GM18526 (cell line): Measurements from ENCODE around the gene DNAH8.

Experiments
- POLR2A ChIP-seq: IDR thresholded peaks from 3 replicates; pipeline ENCODE4 v1.6.1; 2011; ENCODE audit not compliant: insufficient read length; ENCODE audit errors: extremely low read depth

DNAH8 gene

DNA sequence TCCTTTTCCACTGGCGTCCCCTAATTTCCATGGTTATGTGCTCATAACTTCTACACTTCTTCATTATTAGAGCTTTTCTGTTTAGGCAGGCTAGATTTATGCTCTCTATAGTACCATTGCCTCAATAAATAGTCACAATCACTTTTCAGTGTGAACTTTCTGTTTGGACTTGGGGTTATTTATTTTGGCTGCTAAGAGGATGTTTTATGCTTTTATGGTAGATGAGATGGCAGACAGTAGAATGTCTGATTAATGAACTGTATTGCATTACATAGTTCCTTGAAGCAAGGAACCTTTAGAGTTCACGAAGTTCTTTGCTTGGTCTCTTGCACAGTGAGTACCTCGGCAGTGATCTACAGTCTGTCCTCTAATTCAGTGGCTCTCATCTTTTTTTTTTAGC is 6.9 kb downstream of the DNAH8 start:
- no peak for TF ChIP-seq POLR2A

DNA sequence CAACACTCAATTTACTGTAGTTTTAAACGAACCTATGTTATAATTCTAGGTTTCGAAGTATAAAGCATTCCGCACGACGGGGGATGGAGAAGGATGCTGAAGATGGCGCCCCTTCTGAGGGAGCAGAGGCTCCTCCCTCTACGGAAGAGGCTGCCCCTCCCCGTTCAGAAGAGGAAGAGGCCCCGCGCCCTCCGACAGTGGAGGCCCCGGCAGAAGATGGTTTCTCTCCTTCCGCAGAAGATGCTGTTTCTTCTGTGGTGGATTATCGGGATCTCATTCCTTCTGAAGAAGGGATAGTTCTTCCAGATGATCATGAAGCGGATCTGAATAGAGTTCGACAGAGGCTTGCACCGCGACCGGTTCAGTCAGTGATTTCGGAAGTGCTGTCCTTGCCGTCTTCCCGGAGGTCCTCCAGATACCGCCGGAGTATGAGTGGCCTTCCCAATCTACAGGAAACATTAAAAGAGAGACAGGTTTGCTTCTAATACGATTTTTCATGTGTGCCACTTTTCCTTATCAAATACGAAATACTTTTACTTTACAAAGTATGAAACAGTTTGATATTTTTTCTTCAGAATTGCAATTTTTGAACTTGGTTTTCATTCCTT is 7.7 kb downstream of the DNAH8 start:
- TF ChIP-seq POLR2A: no peak

DNA sequence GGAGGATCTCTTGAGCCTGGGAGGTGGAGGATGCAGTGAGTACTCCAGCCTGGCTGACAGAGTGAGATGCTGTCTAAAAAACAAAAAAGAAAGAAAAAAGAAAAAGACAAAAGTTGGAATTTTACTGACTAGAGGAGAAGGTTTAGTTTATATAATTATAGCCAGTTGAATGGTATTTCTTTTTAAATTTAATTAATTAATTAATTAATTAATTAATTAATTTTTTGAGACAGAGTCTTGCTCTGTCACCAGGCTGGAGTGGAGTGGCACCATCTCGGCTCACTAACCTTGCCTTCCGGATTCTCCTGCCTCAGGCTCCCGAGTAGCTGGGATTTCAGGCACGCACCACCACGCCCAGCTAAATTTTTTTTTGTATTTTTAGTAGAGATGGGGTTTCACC is 8.7 kb downstream of the DNAH8 start:
- TF ChIP-seq POLR2A: no peak

DNA sequence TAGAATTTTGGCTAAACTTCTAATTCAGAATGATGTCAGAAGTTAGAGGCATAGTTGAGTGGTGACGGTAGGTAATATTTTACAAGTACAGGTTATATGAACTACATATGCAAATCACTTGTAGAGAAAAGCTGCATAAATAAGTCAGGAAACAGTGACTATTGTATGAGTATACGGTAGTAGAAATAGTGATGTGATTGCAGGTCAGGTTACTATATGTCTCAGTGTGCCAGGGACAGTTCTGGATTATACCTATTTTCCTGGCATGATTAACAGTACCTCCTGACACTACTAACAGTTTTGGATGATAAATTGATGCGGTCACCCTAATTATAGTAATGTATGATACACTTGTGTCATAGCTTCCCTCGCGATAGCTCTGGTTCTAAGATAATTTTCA is 9.2 kb downstream of the DNAH8 start:
- TF ChIP-seq POLR2A: no peak

DNA sequence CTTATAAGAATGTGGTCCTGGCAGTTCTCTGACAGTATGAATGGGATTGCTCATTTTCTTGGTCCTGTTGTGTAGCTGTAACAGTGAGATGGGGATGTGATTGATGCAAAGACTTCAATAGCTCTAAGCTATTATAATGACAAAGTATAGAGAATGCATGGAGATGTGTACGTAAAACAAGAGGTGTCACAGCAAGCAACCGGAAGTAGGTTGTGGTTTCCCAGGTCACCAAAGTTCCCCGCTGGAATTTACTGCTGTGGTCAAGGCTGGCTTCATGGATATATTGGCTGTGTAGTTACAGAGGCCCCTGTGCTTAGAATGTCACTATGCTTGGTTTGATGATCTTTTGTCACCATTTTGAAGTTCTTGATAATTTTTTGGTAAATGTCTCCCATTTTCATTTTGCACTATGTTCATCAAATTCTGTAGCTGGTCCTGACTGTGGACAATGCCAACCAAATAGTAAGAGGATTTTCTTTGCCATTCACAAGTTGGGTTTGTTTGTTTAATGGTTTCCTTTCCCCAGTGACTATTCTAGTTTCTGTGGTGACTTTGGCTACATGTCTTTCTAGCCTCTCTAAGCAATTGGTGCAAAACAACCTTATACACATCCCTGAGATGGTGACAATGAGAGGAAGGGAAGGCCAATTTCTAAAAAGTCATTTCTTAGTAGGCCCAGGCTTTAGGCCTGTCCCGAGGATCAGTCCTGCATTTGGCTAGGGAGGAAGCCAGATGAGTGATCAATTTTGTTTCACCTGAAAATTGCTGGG is 10.5 kb downstream of the DNAH8 start:
- no peak for TF ChIP-seq POLR2A

DNA sequence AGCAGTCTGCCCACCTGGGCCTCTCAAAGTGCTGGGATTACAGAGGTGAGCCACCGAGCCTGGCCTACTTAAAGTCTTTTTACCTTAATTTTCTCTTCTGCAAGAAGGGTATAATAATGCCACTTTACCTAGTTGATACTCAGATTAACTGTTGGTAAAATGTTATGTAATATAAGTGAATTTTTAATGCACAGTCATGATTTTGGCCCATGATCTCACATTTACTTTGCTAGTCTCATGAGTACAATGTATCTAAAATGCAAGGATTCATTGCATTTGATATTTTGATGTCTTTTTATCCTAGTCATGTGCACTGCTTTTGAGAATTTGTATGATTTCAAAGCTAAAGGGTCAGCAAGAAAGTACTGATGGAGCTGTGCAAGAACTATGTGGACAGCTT is 13.1 kb downstream of the DNAH8 start:
- TF ChIP-seq POLR2A: no peak

DNA sequence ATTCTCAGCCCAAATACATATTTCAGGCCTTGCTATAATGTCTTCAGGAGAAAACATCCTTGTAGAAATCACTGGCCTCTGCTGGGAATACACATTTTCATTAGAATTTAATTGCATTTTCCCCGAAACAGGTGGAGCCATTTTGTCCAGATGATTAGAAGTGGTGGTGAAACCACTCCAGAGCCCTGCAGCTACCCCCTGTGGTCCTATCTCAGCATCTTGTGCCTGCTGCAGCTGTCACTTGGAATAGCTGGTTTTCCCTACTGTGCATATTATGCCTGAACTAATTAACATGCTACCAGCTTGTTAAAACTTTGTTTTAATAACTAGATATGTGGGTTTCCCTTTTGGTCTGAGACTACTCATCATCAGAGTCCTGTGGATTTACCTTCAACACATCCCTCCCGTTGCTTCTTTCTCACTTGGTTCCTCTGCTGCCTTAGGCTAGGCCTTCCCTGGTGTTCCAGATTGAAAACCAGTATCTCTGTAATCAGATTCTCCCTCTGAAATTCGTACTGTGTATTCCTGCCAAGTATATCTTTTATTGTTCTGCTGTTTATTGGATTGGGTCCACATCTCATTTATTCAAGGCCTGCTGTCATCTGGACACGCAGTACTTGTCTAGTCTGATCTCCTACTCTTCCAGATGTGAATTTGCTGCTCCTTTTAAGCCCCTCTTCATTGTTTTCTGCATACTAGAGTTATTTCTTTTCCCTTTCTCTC is 15.2 kb downstream of the DNAH8 start:
- no peak for TF ChIP-seq POLR2A

DNA sequence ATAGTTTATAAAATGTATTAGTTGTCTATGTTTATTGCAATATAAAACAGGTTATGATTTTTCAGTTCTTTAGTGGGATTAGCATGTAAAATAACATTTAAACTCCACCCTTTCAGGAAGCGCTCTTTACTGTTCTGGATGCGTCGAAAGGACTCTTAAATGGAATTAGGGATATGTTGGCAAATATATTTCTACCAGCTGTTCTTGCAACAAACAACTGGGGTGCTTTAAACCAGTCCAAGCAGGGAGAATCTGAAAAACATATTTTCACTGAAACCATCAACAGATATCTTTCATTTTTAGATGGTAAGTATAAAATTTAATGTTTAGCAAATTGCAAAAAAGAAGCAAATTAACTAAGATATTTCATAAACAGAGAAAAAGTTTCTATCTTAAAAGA is 21.8 kb downstream of the DNAH8 start:
- no peak for TF ChIP-seq POLR2A

DNA sequence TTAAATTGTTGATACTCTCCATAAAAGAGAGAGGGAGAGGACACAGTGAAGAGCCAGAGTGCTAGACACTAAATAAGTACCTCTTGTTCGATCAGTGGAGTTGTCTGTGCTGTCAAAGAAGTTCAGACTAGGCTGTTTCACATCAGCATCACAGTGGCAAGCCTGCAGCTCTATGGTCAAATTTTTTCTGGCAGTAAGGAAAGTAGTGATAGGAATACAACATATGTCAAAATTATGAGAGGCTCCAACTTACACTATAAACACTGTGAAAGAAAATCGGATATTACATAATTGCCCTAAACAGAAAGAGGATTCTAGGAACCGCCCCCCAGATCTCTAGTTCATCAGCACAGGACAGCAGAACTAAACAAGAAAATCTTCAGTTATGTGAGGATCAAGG is 23.1 kb downstream of the DNAH8 start:
- no peak for TF ChIP-seq POLR2A

DNA sequence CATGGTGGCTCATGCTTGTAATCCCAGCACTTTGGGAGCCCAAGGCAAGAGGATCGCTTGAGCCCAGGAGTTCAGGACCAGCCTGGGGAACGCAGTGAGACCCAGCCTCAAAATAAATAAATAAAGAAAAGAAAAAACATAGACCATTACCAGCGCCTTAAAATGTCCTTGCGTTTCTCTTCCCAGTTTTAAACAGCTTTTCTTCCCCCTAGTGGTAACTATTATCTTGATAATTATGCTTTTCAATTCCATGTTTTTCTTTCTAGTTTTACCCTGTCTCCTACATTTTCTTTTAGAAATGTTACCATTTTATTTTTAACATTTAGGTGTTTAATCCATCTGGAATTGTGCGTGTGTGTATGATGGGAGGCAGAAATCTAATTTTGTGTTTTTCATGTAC is 24.4 kb downstream of the DNAH8 start:
- no peak for TF ChIP-seq POLR2A

DNA sequence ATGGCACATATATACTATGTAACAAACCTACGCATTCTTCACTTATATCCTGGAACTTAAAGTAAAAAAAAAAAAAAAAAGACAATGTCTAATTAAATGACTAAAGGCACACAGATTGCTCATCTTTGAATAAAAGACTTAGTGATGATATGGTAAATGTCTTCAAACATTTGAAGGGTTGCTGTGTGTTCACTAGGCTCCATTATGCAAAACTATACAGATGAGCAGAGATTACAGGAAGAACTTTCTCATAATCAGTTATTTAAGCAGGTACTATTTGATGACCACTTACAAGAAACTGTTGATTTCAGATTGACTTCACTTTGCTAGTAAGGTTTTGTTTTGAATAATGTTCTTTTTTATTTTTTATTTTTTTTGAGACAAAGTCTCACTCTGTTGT is 34.4 kb downstream of the DNAH8 start:
- no peak for TF ChIP-seq POLR2A

DNA sequence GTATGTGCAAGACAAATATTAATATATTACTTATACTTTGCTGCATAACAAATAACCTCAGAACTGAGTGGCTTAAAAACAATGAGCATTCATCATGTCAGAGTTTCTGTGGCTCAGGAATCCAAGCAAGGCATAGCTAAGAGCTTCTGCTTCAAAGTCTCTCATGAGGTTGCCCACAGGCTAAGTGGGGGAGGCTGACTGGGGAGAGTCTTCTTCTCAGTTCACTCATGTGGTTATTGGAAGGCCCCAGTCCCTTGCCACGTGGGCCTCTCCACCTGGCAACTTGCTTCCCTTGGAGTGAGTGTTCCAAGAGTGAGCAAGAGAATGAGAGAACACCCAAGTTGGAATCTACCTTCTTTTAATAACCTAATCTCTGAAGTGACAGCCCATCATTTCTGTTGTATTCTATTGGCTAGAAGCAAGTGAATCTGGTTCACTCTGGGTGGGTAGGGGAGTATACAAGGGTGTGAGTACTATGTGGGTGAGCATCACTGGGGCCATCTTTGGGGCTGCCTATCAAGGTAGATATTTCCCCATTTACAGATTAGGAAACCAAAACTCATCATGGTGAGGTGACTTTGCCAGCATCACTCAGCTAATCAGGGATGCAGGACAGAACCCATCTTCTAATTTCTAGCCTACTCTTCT is 36.0 kb downstream of the DNAH8 start:
- no peak for TF ChIP-seq POLR2A

DNA sequence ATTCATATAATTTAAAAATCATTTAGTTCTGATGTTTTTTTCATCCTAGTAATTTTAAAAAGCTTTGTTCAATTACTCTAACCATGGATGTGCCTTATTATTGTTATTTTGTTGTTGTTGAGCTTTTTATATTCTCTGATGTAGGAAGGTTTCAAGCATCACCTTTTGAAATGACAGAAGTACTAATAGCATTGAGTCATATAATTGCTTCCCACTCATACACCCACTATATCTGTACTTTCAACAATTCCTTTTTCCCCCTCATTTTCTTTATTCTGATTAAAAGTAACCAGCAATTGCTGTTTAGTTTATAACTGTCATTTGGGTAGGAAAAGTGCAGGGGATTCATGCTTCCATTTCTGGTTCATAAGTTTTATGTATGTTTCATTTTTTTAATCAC is 38.6 kb downstream of the DNAH8 start:
- no peak for TF ChIP-seq POLR2A

DNA sequence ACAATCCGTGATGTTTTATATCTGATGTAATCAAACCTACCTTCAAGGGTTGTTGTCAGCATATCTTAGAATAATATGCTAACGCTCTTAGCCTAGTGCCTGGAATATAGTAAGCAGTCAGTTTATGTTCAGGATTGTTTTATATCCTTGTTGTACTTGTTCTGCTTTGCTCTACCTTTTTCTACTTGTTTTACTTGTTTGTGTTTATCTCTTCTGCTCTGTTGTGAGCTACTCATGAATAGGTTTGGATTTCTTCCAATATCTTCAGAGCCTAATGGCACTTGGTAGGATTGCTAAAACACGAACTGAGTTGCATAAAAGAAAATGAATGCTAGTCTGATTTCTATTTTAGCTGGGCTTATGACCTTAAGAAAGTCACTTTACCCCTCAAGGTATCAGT is 40.1 kb downstream of the DNAH8 start:
- no peak for TF ChIP-seq POLR2A

DNA sequence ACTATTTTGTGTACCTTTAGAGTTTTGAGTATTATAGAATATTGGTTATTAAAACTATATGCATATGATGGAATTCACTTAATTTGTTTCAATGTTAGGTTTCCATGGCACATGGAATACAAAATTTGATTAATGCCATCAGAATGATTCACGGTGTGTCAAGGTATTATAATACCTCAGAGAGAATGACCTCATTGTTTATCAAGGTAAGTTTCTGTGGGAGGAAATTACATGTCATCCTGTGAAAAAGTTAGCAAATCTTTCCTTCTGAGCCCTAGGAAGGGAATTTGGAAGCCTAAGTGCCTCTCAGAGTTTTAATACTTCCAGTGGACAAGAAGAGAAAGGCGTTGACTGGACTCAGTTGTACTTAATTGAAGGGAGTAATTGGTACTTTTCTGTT is 40.8 kb downstream of the DNAH8 start:
- TF ChIP-seq POLR2A: no peak

DNA sequence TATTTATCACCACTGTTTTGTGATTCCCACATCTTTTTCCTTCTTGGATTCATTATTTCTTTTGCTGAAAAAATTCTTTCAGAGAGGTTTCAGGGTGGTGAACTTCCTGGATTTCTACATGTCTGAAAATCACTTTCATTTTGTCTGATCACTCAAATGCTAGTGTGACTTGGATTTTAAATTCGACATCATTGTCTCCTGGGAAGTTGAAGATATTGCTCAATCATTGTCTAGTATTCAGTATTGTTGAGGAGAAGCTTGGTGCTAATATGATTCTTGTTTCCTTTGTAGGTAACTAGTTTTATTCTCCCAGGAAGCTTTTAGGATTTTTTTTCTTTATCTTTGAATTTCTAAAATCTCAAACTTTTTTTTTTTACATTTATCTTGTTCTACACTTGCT is 45.0 kb downstream of the DNAH8 start:
- no peak for TF ChIP-seq POLR2A

DNA sequence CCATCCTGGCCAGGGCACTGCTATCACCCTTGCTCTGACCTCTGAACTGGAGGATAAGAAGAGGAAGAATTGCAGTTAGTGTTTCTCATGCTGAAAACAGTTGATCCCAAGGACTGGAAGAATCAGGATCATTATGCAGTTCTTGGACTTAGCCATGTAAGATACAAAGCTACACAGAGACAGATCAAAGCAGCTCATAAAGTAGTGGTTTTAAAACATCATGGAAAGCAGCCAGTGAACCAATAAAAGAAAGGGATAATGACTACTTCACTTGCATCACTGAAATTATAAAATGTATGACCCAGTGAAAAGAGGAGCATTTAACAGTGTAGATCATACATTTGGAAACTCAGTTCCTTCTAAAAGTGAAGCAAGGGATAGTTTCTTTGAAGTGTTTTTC is 47.7 kb downstream of the DNAH8 start:
- TF ChIP-seq POLR2A: no peak

DNA sequence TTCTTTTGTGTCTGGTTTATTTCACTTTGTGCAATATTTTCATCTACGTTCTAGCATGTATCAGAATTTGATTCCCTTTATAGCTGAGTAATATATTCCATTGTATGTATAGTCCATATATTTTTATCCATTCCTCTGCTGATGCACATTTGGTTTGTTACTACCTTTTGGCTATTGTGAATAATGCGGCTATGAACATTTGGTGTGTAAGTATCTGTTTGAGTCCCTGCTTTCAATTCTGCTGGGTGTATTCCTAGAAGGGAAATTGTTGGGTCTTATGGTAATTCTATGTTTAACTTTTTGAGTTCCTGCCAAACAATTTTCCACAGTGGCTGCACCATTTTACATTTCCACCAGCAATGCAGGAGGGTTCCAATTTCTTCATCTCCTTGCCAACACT is 52.4 kb downstream of the DNAH8 start:
- no peak for TF ChIP-seq POLR2A
